HepG2 (cell line): ENCODE results near the gene HAUS7. TPM values are rescaled to one million over a fixed set of nuclear protein-coding genes. Genes with fewer than 3 reads are reported as not detected.

Experiments used
- ATAC-seq: fragments of 200-7000 bp; cut with Tn5 transposase; 3 replicates; pipeline ENCODE4 v1.9.1; 2020; ENCODE audit warnings: mild to moderate bottlenecking, moderate library complexity
- BruUV-seq: library from RNA; stranded (reverse); fragments of 400-500 nt; replicated peaks from 2 replicates; lab custom pipeline; 2021; lab: Mats Ljungman, UMichigan
- CTCF ChIA-PET: fragments of 300-600 bp; formaldehyde crosslinking; extraction: SDS; loops from one replicate; lab custom pipeline; 2021; ENCODE audit warnings: low total read pairs, inconsistent platforms, low intra/inter-chr PET ratio; lab: Yijun Ruan, JAX
- POLR2A ChIA-PET: fragments of 350-600 bp; sonication (Branson Sonifier 250); formaldehyde crosslinking; loops from one replicate; lab custom pipeline; 2020; ENCODE audit warnings: antibody characterized with exemption, inconsistent platforms; lab: Yijun Ruan, JAX
- DNase-seq: peaks from one replicate; pipeline ENCODE4 v3.0.0-alpha.2; 2015; ENCODE audit warnings: low spot score
- FAIRE-seq: peaks from 3 replicates; lab custom pipeline; 2011; peaks lifted over from hg19 to GRCh38; lab: Jason Lieb, UNC
- H2AFZ ChIP-seq: one replicate; pipeline ENCODE4 v1.6.1; 2011; ENCODE audit warnings: low read length, inconsistent platforms
- H3K27ac ChIP-seq: fragments of 300-600 bp; 3 replicates; pipeline ENCODE4 v1.8.0; 2011; ENCODE audit warnings: mixed run types, mild to moderate bottlenecking, mixed read lengths, low read length, inconsistent platforms; ENCODE audit not compliant: insufficient read depth; ENCODE audit errors: extremely low read length
- H3K27me3 ChIP-seq, 2 experiments: fragments of 200-600 bp in 1 of 2; 2 replicates in 1 of 2; 3 replicates in 1 of 2; pipeline versions ENCODE4 v1.6.0 to v1.8.0; 2011; ENCODE audit warnings: low read length in 2 of 2, mild to moderate bottlenecking in 2 of 2, moderate library complexity in 2 of 2, inconsistent platforms in 1 of 2; ENCODE audit not compliant: insufficient read depth in 2 of 2, control insufficient read depth in 1 of 2
- H3K36me3 ChIP-seq, 2 experiments: fragments of 200-600 bp in 1 of 2; replicated peaks in 1 of 2; 2 replicates in 1 of 2; 3 replicates in 1 of 2; pipeline versions ENCODE4 v1.5.1 to v1.8.0; 2011; ENCODE audit warnings: low read length in 2 of 2, inconsistent platforms in 1 of 2; ENCODE audit not compliant: insufficient read depth in 2 of 2, control insufficient read depth in 1 of 2
- H3K4me1 ChIP-seq: 2 replicates; pipeline ENCODE4 v1.5.1; 2012; ENCODE audit warnings: low read length, inconsistent platforms; ENCODE audit not compliant: insufficient read depth
- H3K4me2 ChIP-seq: 2 replicates; pipeline ENCODE4 v1.6.0; 2011; ENCODE audit warnings: low read depth, low read length, inconsistent platforms
- H3K4me3 ChIP-seq, 3 experiments: fragments of 200-600 bp in 1 of 3; sonication (generic), shearing (Covaris generic) in 1 of 3; replicated peaks in 1 of 3; 2 replicates each; pipeline ENCODE4 v1.5.1; 2011 to 2016; ENCODE audit warnings: low read length in 3 of 3, inconsistent platforms in 2 of 3, low read depth in 2 of 3, mild to moderate bottlenecking in 2 of 3, control low read depth in 1 of 3, mixed read lengths in 1 of 3; ENCODE audit not compliant: insufficient read depth in 1 of 3
- H3K79me2 ChIP-seq: one replicate; pipeline ENCODE4 v1.6.1; 2011; ENCODE audit warnings: low read length, inconsistent platforms; ENCODE audit not compliant: insufficient read depth
- H3K9ac ChIP-seq: 2 replicates; pipeline ENCODE4 v1.6.0; 2011; ENCODE audit warnings: mild to moderate bottlenecking, low read depth, low read length, inconsistent platforms; ENCODE audit not compliant: insufficient read depth
- H3K9me3 ChIP-seq: 2 replicates; pipeline ENCODE4 v1.5.1; 2012; ENCODE audit warnings: mild to moderate bottlenecking, low read length
- H4K20me1 ChIP-seq: 2 replicates; pipeline ENCODE4 v1.6.0; 2011; ENCODE audit warnings: inconsistent platforms, mild to moderate bottlenecking, low read length, moderate library complexity; ENCODE audit not compliant: insufficient read depth
- CREM ChIP-seq, 2 experiments: sonication (generic) in 1 of 2; formaldehyde crosslinking in 1 of 2; IDR thresholded peaks; 2 replicates each; pipeline versions ENCODE4 v1.4.0 to v1.6.1; 2016 to 2020; ENCODE audit warnings: antibody characterized with exemption in 1 of 2, mild to moderate bottlenecking in 1 of 2, missing genetic modification reagents in 1 of 2
- DNMT1 ChIP-seq: sonication (generic); formaldehyde crosslinking; IDR thresholded peaks from 2 replicates; pipeline ENCODE4 v1.5.1; 2020; ENCODE audit warnings: mild to moderate bottlenecking, missing genetic modification reagents
- FOXP4 ChIP-seq: sonication (generic); formaldehyde crosslinking; IDR thresholded peaks from 2 replicates; pipeline ENCODE4 v1.4.0; 2020; ENCODE audit warnings: missing genetic modification reagents
- GMEB2 ChIP-seq: IDR thresholded peaks from 2 replicates; pipeline ENCODE4 v1.6.1; 2016; ENCODE audit warnings: missing biosample characterization, missing genetic modification reagents, low read depth
- HNF4G ChIP-seq, 2 experiments: sonication (generic) in 1 of 2; formaldehyde crosslinking in 1 of 2; IDR thresholded peaks; 2 replicates each; pipeline versions ENCODE4 v1.4.0 to v1.6.1; 2011 to 2020; ENCODE audit warnings: borderline replicate concordance in 2 of 2, low read depth in 2 of 2, mild to moderate bottlenecking in 2 of 2, low read length in 1 of 2, missing genetic modification reagents in 1 of 2, moderate library complexity in 1 of 2
- JARID2 ChIP-seq: sonication (generic); formaldehyde crosslinking; IDR thresholded peaks from 2 replicates; pipeline ENCODE4 v1.8.1; 2023; ENCODE audit warnings: missing genetic modification reagents, inconsistent platforms; ENCODE audit not compliant: insufficient replicate concordance
- KDM5A ChIP-seq: fragments of 200-600 bp; sonication (generic); IDR thresholded peaks from 2 replicates; pipeline ENCODE4 v1.7.0; 2018; ENCODE audit warnings: antibody characterized with exemption, mild to moderate bottlenecking, low read length, borderline replicate concordance
- RARA ChIP-seq: IDR thresholded peaks from 2 replicates; pipeline ENCODE4 v1.6.1; 2016; ENCODE audit warnings: missing genetic modification reagents, missing compliant biosample characterization
- STAG1 ChIP-seq: sonication (generic); formaldehyde crosslinking; IDR thresholded peaks from 2 replicates; pipeline ENCODE4 v1.4.0; 2020; ENCODE audit warnings: missing genetic modification reagents
- ZBTB20 ChIP-seq: sonication (generic); formaldehyde crosslinking; IDR thresholded peaks from 2 replicates; pipeline ENCODE4 v1.8.1; 2023; ENCODE audit warnings: missing genetic modification reagents, low read depth, mild to moderate bottlenecking, borderline replicate concordance
- ZBTB43 ChIP-seq: sonication (generic); formaldehyde crosslinking; conservative IDR thresholded peaks from 2 replicates; pipeline ENCODE4 v1.4.0; 2020; ENCODE audit warnings: missing genetic modification reagents
- ZEB1 ChIP-seq: IDR thresholded peaks from 2 replicates; pipeline ENCODE4 v1.6.1; 2012; ENCODE audit warnings: mild to moderate bottlenecking, low read depth, inconsistent platforms; ENCODE audit not compliant: insufficient replicate concordance
- ZNF225 ChIP-seq: sonication (generic); formaldehyde crosslinking; IDR thresholded peaks from 2 replicates; pipeline ENCODE4 v1.4.0; 2020; ENCODE audit warnings: mild to moderate bottlenecking, missing genetic modification reagents
- ZNF430 ChIP-seq: sonication (generic); formaldehyde crosslinking; IDR thresholded peaks from 2 replicates; pipeline ENCODE4 v1.9.0; 2021; ENCODE audit warnings: mild to moderate bottlenecking, missing genetic modification reagents
- ZNF615 ChIP-seq: sonication (generic); formaldehyde crosslinking; IDR thresholded peaks from 2 replicates; pipeline ENCODE4 v1.5.0; 2020; ENCODE audit warnings: mild to moderate bottlenecking, missing genetic modification reagents, borderline replicate concordance
- ZNF724P ChIP-seq: sonication (generic); formaldehyde crosslinking; IDR thresholded peaks from 2 replicates; pipeline ENCODE4 v1.8.0; 2022; ENCODE audit warnings: missing genetic modification reagents, borderline replicate concordance
- WGBS: methylation state at CpG from one replicate; pipeline ENCODE4 v1.1.6; 2017; ENCODE audit warnings: low lambda C conversion rate; 5-methylcytosine and 5-hydroxymethylcytosine counted together
- in situ Hi-C: cut with HindIII; loops from 2 replicates; pipeline ENCODE4 v1.10.0; 2017; ENCODE audit warnings: low pct_unique_long_range_greater_than_20kb; ENCODE audit not compliant: extremely low pct_ligation_motif_present
- intact Hi-C: fragments of 100-400 bp; cut with micrococcal nuclease; formaldehyde crosslinking; loops from one replicate; pipeline ENCODE4 v1.10.0; 2022; ENCODE audit not compliant: unreplicated experiment
- polyA plus RNA-seq, 8 experiments: library from polyadenylated mRNA; depleted of rRNA in 3 of 8; stranded (reverse) in 7 of 8; unstranded in 1 of 8; fragments of >200 nt; fragmentation: Illumina TruSeq in 4 of 8; extraction: Trizol in 4 of 8; gene quantifications; 2 replicates each; pipeline versions ENCODE4 v1.2.1 to v1.2.3, GENCODE V29; 2011 to 2016; ENCODE audit warnings: low read depth in 4 of 8, missing spikeins in 1 of 8, mixed read lengths in 1 of 8; ENCODE audit not compliant: insufficient read depth in 1 of 8
- total RNA-seq, 5 experiments: library from RNA; depleted of rRNA; stranded (reverse); fragments of >200 nt; fragmentation: Illumina TruSeq; extraction: Trizol; gene quantifications; 2 replicates each; pipeline ENCODE4 v1.2.3, GENCODE V29; 2016; ENCODE audit warnings: low read depth in 1 of 5
- TF ChIP-seq, protein P1 (sequence below), 2 experiments: sonication (generic) in 1 of 2; formaldehyde crosslinking in 1 of 2; IDR thresholded peaks; 2 replicates each; pipeline versions ENCODE4 v1.5.1 to v1.6.1; 2011 to 2020; ENCODE audit warnings: borderline replicate concordance in 1 of 2, low read depth in 1 of 2, low read length in 1 of 2, mild to moderate bottlenecking in 1 of 2, missing genetic modification reagents in 1 of 2, moderate library complexity in 1 of 2

The HAUS7 gene
- total and polyA plus RNA-seq, 2 of the 13 experiments (the other 11 are each of a cell fraction or from before 2014, with no cell fraction given), result 10.9 to 42.4 TPM

- POLR2A ChIA-PET, result no interaction called here
- Histone ChIP-seq H3K4me3 (no peak overlapping the region), H3K27ac (no peak overlapping the region), H2AFZ (no peak overlapping the region), H3K4me1 (no peaks in the 10 kb centered on the region), H3K9me3 (no peaks in the 10 kb centered on the region), H3K36me3 (peaks cover 0 to 1% of the 10 kb centered on the region in 2 experiments; a peak in 1 of 5 replicates), H3K27me3 (no peaks in the 10 kb centered on the region), H3K79me2 (no peaks in the 10 kb centered on the region), H3K4me2 (no peak overlapping the region), H3K9ac (no peak overlapping the region), H4K20me1 (no peaks in the 10 kb centered on the region)
- in situ Hi-C loops, result loop anchor here (10.0 kb wide), 1 partner anchor 49 kb away; no protein-coding TSS in a partner anchor
- no peak for ATAC-seq
- CTCF ChIA-PET, result no interaction called here
- no peak for FAIRE-seq
- WGBS, result no CpG with 5 or more reads among the region's 12 CpGs
- no peak for DNase-seq
- intact Hi-C loops, result no loop called here
- no TSS peak for BruUV-seq
- TF ChIP-seq, protein P1, sequence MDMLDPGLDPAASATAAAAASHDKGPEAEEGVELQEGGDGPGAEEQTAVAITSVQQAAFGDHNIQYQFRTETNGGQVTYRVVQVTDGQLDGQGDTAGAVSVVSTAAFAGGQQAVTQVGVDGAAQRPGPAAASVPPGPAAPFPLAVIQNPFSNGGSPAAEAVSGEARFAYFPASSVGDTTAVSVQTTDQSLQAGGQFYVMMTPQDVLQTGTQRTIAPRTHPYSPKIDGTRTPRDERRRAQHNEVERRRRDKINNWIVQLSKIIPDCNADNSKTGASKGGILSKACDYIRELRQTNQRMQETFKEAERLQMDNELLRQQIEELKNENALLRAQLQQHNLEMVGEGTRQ (IDR thresholded peaks at IDR 0.05; ENCODE audit: low read depth, low read length), result no peak
- TF ChIP-seq, protein P1 (CRISPR knock-in tag; IDR thresholded peaks at IDR 0.05; ENCODE audit: borderline replicate concordance), result no peak
- TF ChIP-seq RARA (no peak), JARID2 (CRISPR knock-in tag) (no peak), CREM (IDR thresholded peaks at IDR 0.05) (no peak), CREM (CRISPR knock-in tag; IDR thresholded peaks at IDR 0.05) (no peak), GMEB2 (CRISPR knock-in tag) (no peak), ZBTB20 (CRISPR knock-in tag) (no peak), FOXP4 (CRISPR knock-in tag) (no peak), KDM5A (no peak), ZBTB43 (CRISPR knock-in tag) (no peak), ZEB1 (no peak), ZNF724P (CRISPR knock-in tag) (no peak), STAG1 (no peak), HNF4G (IDR thresholded peaks at IDR 0.05; ENCODE audit: borderline replicate concordance, low read depth, low read length) (no peak), HNF4G (CRISPR knock-in tag; IDR thresholded peaks at IDR 0.05; ENCODE audit: borderline replicate concordance, low read depth) (no peak), ZNF615 (CRISPR knock-in tag) (no peak), DNMT1 (no peak), ZNF430 (CRISPR knock-in tag) (no peak), ZNF225 (CRISPR knock-in tag) (no peak)
Observed at GRCh38 chrX:153456161-153456560, 14.2 kb downstream of the HAUS7 start.
